ENCODE data around the gene GFI1B.
"Not testable (repeated sequence)": the region's sequence is repeated elsewhere in the genome, so short reads cannot be mapped to it uniquely, and the experiment has no call there.

Gene GFI1B

GRCh38 chr9:132978451-132979131, at the start of gene GFI1B:
GFI1B (plus strand) TSS chr9:132978694; CDS start chr9:132986679, 7,985 bp downstream.
- no peak for DNase-seq

- DNase-seq: no peak
Observed at GRCh38 chr9:132931178-132931735, 47.2 kb upstream of the GFI1B start.

GRCh38 chr9:132935026-132935425, 43.5 kb upstream of the GFI1B start:
- no peak for DNase-seq

GRCh38 chr9:132937463-132937901, 41.0 kb upstream of the GFI1B start:
- no peak for DNase-seq

GRCh38 chr9:132939169-132939568, 39.3 kb upstream of the GFI1B start:
- no peak for DNase-seq

- no peak for DNase-seq
Observed at GRCh38 chr9:132942541-132943182, 35.8 kb upstream of the GFI1B start.

GRCh38 chr9:132943651-132944293, 34.7 kb upstream of the GFI1B start:
- no peak for DNase-seq

GRCh38 chr9:132944294-132945185, 34.0 kb upstream of the GFI1B start, which contains the start of gene TSC1:
TSC1 (minus strand) TSS chr9:132944616; CDS start chr9:132928872, 15,744 bp downstream.
- peak; percentile 94 for DNase-seq

- DNase-seq: no peak
Observed at GRCh38 chr9:132945186-132946130, 33.0 kb upstream of the GFI1B start.

- DNase-seq: no peak
Observed at GRCh38 chr9:132946211-132946610, 32.3 kb upstream of the GFI1B start.

- DNase-seq: no peak
Observed at GRCh38 chr9:132946631-132947295, 31.7 kb upstream of the GFI1B start.

- no peak for DNase-seq
Observed at GRCh38 chr9:132947756-132948155, 30.7 kb upstream of the GFI1B start.

- DNase-seq: no peak
Observed at GRCh38 chr9:132948482-132949050, 29.9 kb upstream of the GFI1B start.

- DNase-seq: no peak
Observed at GRCh38 chr9:132949709-132950108, 28.8 kb upstream of the GFI1B start.

GRCh38 chr9:132955123-132955522, 23.4 kb upstream of the GFI1B start:
- DNase-seq: no peak

GRCh38 chr9:132955768-132956167, 22.7 kb upstream of the GFI1B start:
- no peak for DNase-seq

- DNase-seq: no peak
Observed at GRCh38 chr9:132957805-132958204, 20.7 kb upstream of the GFI1B start.

GRCh38 chr9:132961002-132961401, 17.5 kb upstream of the GFI1B start:
- DNase-seq: no peak

GRCh38 chr9:132965478-132965877, 13.0 kb upstream of the GFI1B start:
- no peak for DNase-seq

GRCh38 chr9:132967908-132968307, 10.6 kb upstream of the GFI1B start:
- not testable (repeated sequence) for DNase-seq
